Common myeloid progenitor, CD34-positive (primary cell): Measurements from ENCODE around the gene CHMP2A.

Experiments used
- CTCF ChIA-PET: fragments of 350-600 bp; sonication (Branson Sonifier 250); formaldehyde crosslinking; loops from one replicate; lab custom pipeline; 2021; ENCODE audit warnings: antibody characterized with exemption; lab: Charles Lee
- POLR2A ChIA-PET: fragments of 350-600 bp; sonication (Branson Sonifier 250); formaldehyde crosslinking; loops from one replicate; lab custom pipeline; 2021; ENCODE audit warnings: antibody characterized with exemption; lab: Charles Lee
- DNase-seq, 3 donors: peaks; one replicate each; pipeline versions ENCODE4 v3.0.0 to v3.0.0-alpha.2; 2013
- H3K27ac ChIP-seq, 2 experiments: 1 replicate in 1 of 2; 2 replicates in 1 of 2; pipeline ENCODE4 v1.7.0; 2013; ENCODE audit warnings: inconsistent platforms in 2 of 2, low read length in 2 of 2, mild to moderate bottlenecking in 2 of 2, low read depth in 1 of 2, moderate library complexity in 1 of 2; ENCODE audit not compliant: severe bottlenecking in 2 of 2, insufficient read depth in 1 of 2, poor library complexity in 1 of 2
- H3K27me3 ChIP-seq, 5 experiments: replicated peaks in 2 of 5; 1 replicate in 3 of 5; 2 replicates in 2 of 5; pipeline versions ENCODE4 v1.6.1 to v1.7.0; 2013; ENCODE audit warnings: low read length in 4 of 5, mild to moderate bottlenecking in 2 of 5, moderate library complexity in 2 of 5, inconsistent platforms in 1 of 5; ENCODE audit not compliant: insufficient read depth in 5 of 5, control insufficient read depth in 4 of 5
- H3K36me3 ChIP-seq, 4 experiments: 1 replicate in 2 of 4; 2 replicates in 2 of 4; pipeline versions ENCODE4 v1.6.1 to v1.7.0; 2013; ENCODE audit warnings: low read length in 3 of 4, control low read depth in 1 of 4, mild to moderate bottlenecking in 1 of 4; ENCODE audit not compliant: control insufficient read depth in 4 of 4, insufficient read depth in 4 of 4
- H3K4me1 ChIP-seq, 4 experiments: 1 replicate in 3 of 4; 2 replicates in 1 of 4; pipeline versions ENCODE4 v1.6.1 to v1.7.1; 2013; ENCODE audit warnings: low read length in 3 of 4, mild to moderate bottlenecking in 3 of 4, control low read depth in 1 of 4, inconsistent platforms in 1 of 4, moderate library complexity in 1 of 4; ENCODE audit not compliant: control insufficient read depth in 4 of 4, insufficient read depth in 4 of 4; ENCODE audit errors: control extremely low read depth in 1 of 4
- H3K4me3 ChIP-seq, 7 experiments: 1 replicate in 4 of 7; 2 replicates in 3 of 7; pipeline versions ENCODE4 v1.5.1 to v1.7.0; 2013; ENCODE audit warnings: mild to moderate bottlenecking in 7 of 7, low read length in 6 of 7, moderate library complexity in 6 of 7, inconsistent platforms in 2 of 7, low read depth in 2 of 7, control low read depth in 1 of 7; ENCODE audit not compliant: insufficient read depth in 4 of 7, control insufficient read depth in 1 of 7; ENCODE audit errors: extremely low read depth in 1 of 7
- H3K9me3 ChIP-seq, 5 experiments: 1 replicate in 4 of 5; 2 replicates in 1 of 5; pipeline versions ENCODE4 v1.6.1 to v1.7.1; 2013; ENCODE audit warnings: low read length in 4 of 5, mild to moderate bottlenecking in 2 of 5, inconsistent platforms in 1 of 5, low read depth in 1 of 5, moderate library complexity in 1 of 5; ENCODE audit not compliant: control insufficient read depth in 4 of 5, insufficient read depth in 2 of 5; ENCODE audit errors: control extremely low read depth in 1 of 5
- WGBS: methylation state at CpG from one replicate; pipeline ENCODE4 v1.1.5; 2013; ENCODE audit not compliant: insufficient coverage; 5-methylcytosine and 5-hydroxymethylcytosine counted together

The CHMP2A gene

DNA sequence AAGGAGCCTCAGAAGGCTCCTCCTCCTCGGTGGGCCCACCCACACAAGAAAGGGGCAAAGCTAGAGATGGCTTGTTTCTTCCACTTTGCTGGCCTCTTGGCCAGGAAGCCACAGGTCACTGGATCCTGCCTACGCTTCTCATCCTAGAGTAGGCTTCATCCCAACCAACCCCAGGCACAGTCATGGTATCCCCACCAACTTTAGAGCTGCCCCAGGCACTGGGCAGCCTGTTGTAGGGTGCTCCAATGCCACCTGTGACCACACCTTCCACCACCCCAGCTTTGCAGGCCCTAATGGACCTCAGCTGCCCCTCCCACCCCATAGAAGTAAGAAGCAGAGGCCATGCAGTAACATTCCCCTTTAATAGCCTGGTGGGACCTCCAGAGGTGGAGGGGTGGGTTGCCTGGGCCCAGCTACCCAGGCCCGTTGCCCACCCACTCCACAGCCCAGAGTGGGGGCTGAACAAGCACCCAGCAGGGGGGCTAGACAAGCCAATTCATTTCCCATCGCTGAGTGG, 522 bp upstream of the CHMP2A start:
- peak overlapping the region; percentile 89 to 97 for H3K27ac ChIP-seq
- peaks cover 2 to 43% (median 30%) of the 10 kb centered on the region in 4 experiments for H3K36me3 ChIP-seq
- DNase-seq, result no peak
- ChIA-PET POLR2A (interaction anchor here (1.2 to 2.6 kb wide), 3 partner anchors 11 to 36 kb away, joined by 3 to 24 read pairs (median 18); partner anchors contain the start of genes TRIM28 and ZBTB45), CTCF (interaction anchor here (1.1 to 3.8 kb wide), 9 partner anchors 10 to 55 kb away, joined by 3 to 33 read pairs (median 4); partner anchors contain the start of genes TRIM28 and ZBTB45)
- H3K4me1 ChIP-seq, result peaks cover 5 to 56% (median 52%) of the 10 kb centered on the region in 4 experiments
- WGBS, result 60% methylated on average over 3 of the region's 4 CpGs
- H3K9me3 ChIP-seq, result no peaks in the 10 kb centered on the region
- no peaks in the 10 kb centered on the region for H3K27me3 ChIP-seq
- peak overlapping the region; percentile 52 to 88 (median 78) for H3K4me3 ChIP-seq

GRCh38 chr19:58553799-58554493, 959 bp downstream of the CHMP2A start:
- no peak for DNase-seq
- H3K36me3 ChIP-seq, result peaks cover 8 to 58% (median 45%) of the 10 kb centered on the region in 4 experiments
- WGBS, result 58% methylated on average over 18 of the region's 18 CpGs
- H3K9me3 ChIP-seq, result no peaks in the 10 kb centered on the region
- H3K27me3 ChIP-seq, result no peaks in the 10 kb centered on the region
- CTCF ChIA-PET, result interaction anchor here (1.3 to 3.8 kb wide), 8 partner anchors 9 to 54 kb away, joined by 3 to 33 read pairs (median 5); partner anchors contain the start of genes TRIM28 and ZBTB45
- H3K4me1 ChIP-seq, result peaks cover 2 to 42% (median 40%) of the 10 kb centered on the region in 4 experiments
- peak overlapping the region; percentile 89 to 97 for H3K27ac ChIP-seq
- peak overlapping the region; percentile 52 to 88 (median 78) for H3K4me3 ChIP-seq
- POLR2A ChIA-PET, result interaction anchor here (1.2 to 2.6 kb wide), 3 partner anchors 10 to 114 kb away, joined by 4 to 24 read pairs (median 18); partner anchors contain the start of genes TRIM28, ZBTB45 and ZNF132

DNA sequence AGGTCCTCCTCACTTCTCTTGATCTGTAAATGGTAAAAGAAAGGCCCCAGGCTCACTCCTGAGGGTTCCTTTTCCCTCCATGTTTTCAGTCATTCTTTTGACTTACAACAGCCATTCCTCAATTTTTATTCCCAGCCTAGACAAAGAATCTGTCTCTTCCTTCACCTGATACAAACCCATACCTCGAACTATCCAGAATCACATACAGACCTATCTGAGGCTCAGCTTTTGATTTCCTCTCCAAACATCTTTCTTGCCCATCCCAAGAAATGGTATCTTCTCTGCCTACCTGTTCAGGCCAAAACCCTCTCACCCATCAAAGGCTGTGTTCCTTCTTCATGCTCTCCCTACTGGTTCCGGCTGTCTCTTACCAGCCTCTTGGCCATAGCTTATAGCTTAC, 2.2 kb downstream of the CHMP2A start:
- H3K36me3 ChIP-seq, result peaks cover 16 to 70% (median 58%) of the 10 kb centered on the region in 4 experiments
- H3K9me3 ChIP-seq, result no peaks in the 10 kb centered on the region
- no peaks in the 10 kb centered on the region for H3K27me3 ChIP-seq
- peak overlapping the region in 1 of 2 experiments; percentile 27 for H3K27ac ChIP-seq
- 93% methylated on average over 1 of the region's 2 CpGs for WGBS
- ChIA-PET CTCF (interaction anchor here (1.3 to 3.8 kb wide), 5 partner anchors 8 to 38 kb away, joined by 5 to 33 read pairs (median 14); partner anchors contain the start of genes TRIM28 and ZBTB45), POLR2A (interaction anchor here (0.7 kb wide), 1 partner anchor 8 kb away, joined by 3 read pairs; no protein-coding TSS in a partner anchor)
- DNase-seq, result no peak
- H3K4me1 ChIP-seq, result peaks cover 2 to 39% (median 39%) of the 10 kb centered on the region in 4 experiments
- no peak overlapping the region for H3K4me3 ChIP-seq

DNA sequence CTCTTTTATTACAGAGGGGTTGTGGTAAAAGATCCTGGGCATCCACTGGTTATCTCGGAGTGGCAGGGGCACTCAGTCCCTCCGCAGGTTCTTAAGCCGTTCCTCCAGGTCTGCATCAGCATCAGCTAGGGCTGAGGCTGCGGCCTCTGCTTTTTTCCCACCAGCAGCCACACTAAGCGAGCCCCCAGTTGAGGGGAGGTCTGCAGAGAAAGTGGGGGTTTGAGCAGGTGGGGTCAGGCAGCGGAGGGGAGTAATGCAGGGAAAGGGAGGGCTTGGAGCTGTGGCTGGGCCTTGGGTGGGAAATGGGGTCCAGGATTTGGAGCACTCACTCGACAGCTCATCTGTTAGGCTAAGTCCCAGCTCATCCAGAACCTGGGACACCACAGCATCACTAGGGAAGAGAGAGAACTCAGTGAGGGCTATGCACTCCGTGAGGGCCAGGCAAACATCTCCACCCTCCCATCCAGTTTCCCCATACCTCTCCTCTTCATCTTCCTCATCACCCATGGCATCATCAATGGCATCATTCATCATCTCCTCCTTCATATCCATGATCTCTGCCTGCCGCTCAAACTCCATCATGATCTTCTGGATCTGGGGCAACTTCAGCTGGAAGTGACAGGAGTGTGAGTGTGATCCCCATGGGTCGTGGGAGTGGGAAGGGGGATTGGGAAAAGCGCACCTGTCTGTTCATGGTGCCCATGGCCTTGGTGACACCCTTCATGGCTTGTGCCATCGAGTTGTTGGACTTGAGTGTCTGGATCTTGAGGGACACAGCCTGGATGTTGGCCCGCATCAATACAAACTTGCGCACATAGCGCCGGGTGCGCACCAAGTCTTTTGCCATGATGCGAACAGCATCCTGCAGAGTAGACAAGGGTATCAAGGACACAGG, 3.1 kb downstream of the CHMP2A start:
- Histone ChIP-seq H3K9me3 (no peaks in the 10 kb centered on the region), H3K4me3 (no peak overlapping the region), H3K27me3 (no peaks in the 10 kb centered on the region), H3K4me1 (peaks cover 2 to 35% (median 33%) of the 10 kb centered on the region in 4 experiments), H3K27ac (no peak overlapping the region), H3K36me3 (peaks cover 20 to 75% (median 65%) of the 10 kb centered on the region in 4 experiments)
- CTCF ChIA-PET, result interaction anchor here (0.8 to 3.8 kb wide), 3 partner anchors 28 to 32 kb away, joined by 3 to 22 read pairs (median 14); partner anchors contain the start of gene ZBTB45
- DNase-seq, result no peak
- POLR2A ChIA-PET, result no interaction called here
- 96% methylated on average over 15 of the region's 18 CpGs for WGBS

- Histone ChIP-seq H3K9me3 (no peaks in the 10 kb centered on the region), H3K27me3 (no peaks in the 10 kb centered on the region), H3K27ac (no peak overlapping the region), H3K36me3 (peaks cover 20 to 75% (median 65%) of the 10 kb centered on the region in 4 experiments), H3K4me1 (peaks cover 7 to 35% (median 32%) of the 10 kb centered on the region in 4 experiments), H3K4me3 (no peak overlapping the region)
- WGBS, result 80% methylated on average over 1 of the region's 1 CpG
- ChIA-PET CTCF (interaction anchor here (0.8 to 3.3 kb wide), 2 partner anchors 29 to 32 kb away, joined by 3 to 14 read pairs; partner anchors contain the start of gene ZBTB45), POLR2A (no interaction called here)
- DNase-seq, result no peak
Observed at GRCh38 chr19:58551123-58551497, 3.8 kb downstream of the CHMP2A start.

- Histone ChIP-seq H3K9me3 (no peaks in the 10 kb centered on the region), H3K4me3 (no peak overlapping the region), H3K36me3 (peaks cover 20 to 78% (median 68%) of the 10 kb centered on the region in 4 experiments), H3K27ac (no peak overlapping the region), H3K4me1 (peaks cover 13 to 36% (median 34%) of the 10 kb centered on the region in 4 experiments), H3K27me3 (no peaks in the 10 kb centered on the region)
- WGBS, result 97% methylated on average over 12 of the region's 13 CpGs
- ChIA-PET CTCF (interaction anchor here (3.3 kb wide), 1 partner anchor 31 kb away, joined by 14 read pairs; the partner anchor contains the start of gene ZBTB45), POLR2A (no interaction called here)
- no peak for DNase-seq
Observed at GRCh38 chr19:58550362-58551122, 4.4 kb downstream of the CHMP2A start.
